Astrocyte (in vitro differentiated cells and primary cell): ENCODE data around the gene MPP7. TPM values are rescaled to one million over a fixed set of nuclear protein-coding genes. Genes with fewer than 3 reads are reported as not detected.
A peak's percentile ranks its signal among the peaks of the same experiment; 100 is the strongest.

ENCODE experiments used
- DNase-seq: peaks from one replicate; pipeline ENCODE4 v3.0.0-alpha.2; 2010; ENCODE audit warnings: low read depth
- FAIRE-seq: peaks from 2 replicates; lab custom pipeline; 2011; peaks lifted over from hg19 to GRCh38; lab: Jason Lieb, UNC
- H2AFZ ChIP-seq: 2 replicates; pipeline ENCODE4 v1.6.0; 2012; ENCODE audit warnings: low read depth, low read length, inconsistent platforms
- H3K27ac ChIP-seq: 2 replicates; pipeline ENCODE4 v1.5.1; 2011; ENCODE audit warnings: low read depth, low read length, inconsistent platforms
- H3K27me3 ChIP-seq: 2 replicates; pipeline ENCODE4 v1.6.0; 2011; ENCODE audit warnings: low read length, inconsistent platforms; ENCODE audit not compliant: insufficient read depth
- H3K36me3 ChIP-seq: 2 replicates; pipeline ENCODE4 v1.5.1; 2011; ENCODE audit warnings: low read length, inconsistent platforms; ENCODE audit not compliant: insufficient read depth
- H3K4me1 ChIP-seq: 2 replicates; pipeline ENCODE4 v1.5.1; 2011; ENCODE audit warnings: low read length, inconsistent platforms; ENCODE audit not compliant: insufficient read depth
- H3K4me2 ChIP-seq: 2 replicates; pipeline ENCODE4 v1.6.0; 2012; ENCODE audit warnings: low read length, inconsistent platforms
- H3K4me3 ChIP-seq: 2 replicates; pipeline ENCODE4 v1.5.1; 2011; ENCODE audit warnings: low read depth, mild to moderate bottlenecking, low read length, inconsistent platforms; ENCODE audit not compliant: insufficient read depth
- H3K79me2 ChIP-seq: 2 replicates; pipeline ENCODE4 v1.6.0; 2012; ENCODE audit warnings: mild to moderate bottlenecking, low read length, inconsistent platforms; ENCODE audit not compliant: insufficient read depth
- H3K9ac ChIP-seq: 2 replicates; pipeline ENCODE4 v1.6.0; 2012; ENCODE audit warnings: mild to moderate bottlenecking, low read length, inconsistent platforms
- H3K9me3 ChIP-seq: 2 replicates; pipeline ENCODE4 v1.5.1; 2012; ENCODE audit warnings: low read depth, mild to moderate bottlenecking, low read length, inconsistent platforms; ENCODE audit not compliant: insufficient read depth
- H4K20me1 ChIP-seq: 2 replicates; pipeline ENCODE4 v1.6.0; 2012; ENCODE audit warnings: low read length, inconsistent platforms; ENCODE audit not compliant: insufficient read depth
- H3K27ac Mint-ChIP-seq: one replicate; pipeline ENCODE4 v1.8.0; 2021; ENCODE audit warnings: mild to moderate bottlenecking, mixed read lengths; ENCODE audit not compliant: unreplicated experiment
- H3K27me3 Mint-ChIP-seq: one replicate; pipeline ENCODE4 v1.8.0; 2021; ENCODE audit warnings: low read depth, mixed read lengths; ENCODE audit not compliant: unreplicated experiment
- H3K36me3 Mint-ChIP-seq: one replicate; pipeline ENCODE4 v1.8.0; 2021; ENCODE audit warnings: low read depth, mixed read lengths; ENCODE audit not compliant: unreplicated experiment
- H3K4me1 Mint-ChIP-seq: one replicate; pipeline ENCODE4 v1.8.0; 2021; ENCODE audit warnings: low read depth, mixed read lengths; ENCODE audit not compliant: unreplicated experiment
- H3K4me3 Mint-ChIP-seq: one replicate; pipeline ENCODE4 v1.8.0; 2021; ENCODE audit warnings: mild to moderate bottlenecking, moderate library complexity, mixed read lengths; ENCODE audit not compliant: unreplicated experiment
- H3K9me3 Mint-ChIP-seq: one replicate; pipeline ENCODE4 v1.8.0; 2021; ENCODE audit warnings: mild to moderate bottlenecking, mixed read lengths; ENCODE audit not compliant: unreplicated experiment
- CTCF ChIP-seq: IDR thresholded peaks from 2 replicates; pipeline ENCODE4 v1.5.1; 2011; ENCODE audit warnings: low read depth, mild to moderate bottlenecking, inconsistent platforms, low read length, moderate library complexity; ENCODE audit not compliant: insufficient read depth
- EZH2 ChIP-seq: IDR thresholded peaks from 2 replicates; pipeline ENCODE4 v1.6.1; 2012; ENCODE audit warnings: mild to moderate bottlenecking, low read length, inconsistent platforms; ENCODE audit not compliant: insufficient read depth
- total RNA-seq: library from RNA; stranded (reverse); gene quantifications from 2 replicates; pipeline ENCODE4 v1.2.1, GENCODE V29; 2021

Gene MPP7
- total RNA-seq, 1 donor from 2014 or later, result 7.1 TPM

DNA sequence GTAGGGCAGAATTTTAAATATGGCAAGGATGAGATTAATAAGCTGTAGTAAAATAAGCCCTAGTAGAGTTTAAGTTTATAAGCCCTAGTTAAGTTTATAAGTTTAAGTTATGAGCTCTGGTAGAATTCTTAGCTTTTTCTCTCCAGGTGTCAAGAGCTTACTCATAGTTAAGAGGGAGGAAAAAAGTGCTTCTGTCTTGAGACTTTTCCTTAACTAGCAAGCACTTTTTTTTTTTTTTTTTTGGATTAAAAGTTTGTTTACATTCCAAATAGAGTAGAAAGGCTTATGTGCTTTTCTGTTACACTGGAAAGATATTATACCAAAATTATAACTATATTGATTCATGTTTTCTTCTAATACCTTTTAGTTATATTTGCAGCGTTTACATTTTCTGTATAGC lies 25.5 kb upstream of the MPP7 start:
- Mint-ChIP-seq H3K9me3 (no peaks in the 10 kb centered on the region), H3K27ac (peak overlapping the region; percentile 98), H3K4me3 (no peak overlapping the region), H3K36me3 (no peaks in the 10 kb centered on the region), H3K27me3 (no peaks in the 10 kb centered on the region), H3K4me1 (peaks cover 34% of the 10 kb centered on the region)
- peaks cover 30% of the 10 kb centered on the region for H3K4me1 ChIP-seq
- no peak overlapping the region for H3K4me3 ChIP-seq
- no peaks in the 10 kb centered on the region for H4K20me1 ChIP-seq
- H3K27me3 ChIP-seq, result no peaks in the 10 kb centered on the region
- no peaks in the 10 kb centered on the region for H3K9me3 ChIP-seq
- TF ChIP-seq EZH2 (no peak), CTCF (no peak)
- no peak overlapping the region for H3K9ac ChIP-seq
- peak overlapping the region; percentile 61 for H3K4me2 ChIP-seq
- no peaks in the 10 kb centered on the region for H3K79me2 ChIP-seq
- no peak for FAIRE-seq
- no peaks in the 10 kb centered on the region for H3K36me3 ChIP-seq
- H2AFZ ChIP-seq, result no peak overlapping the region
- H3K27ac ChIP-seq, result peak overlapping the region; percentile 63
- DNase-seq, result peak; percentile 61

GRCh38 chr10:28327491-28327880 lies 24.6 kb upstream of the MPP7 start:
- peak; percentile 73 for DNase-seq
- peak overlapping the region; percentile 61 for H3K4me2 ChIP-seq
- H3K4me3 ChIP-seq, result no peak overlapping the region
- H3K36me3 ChIP-seq, result no peaks in the 10 kb centered on the region
- Mint-ChIP-seq H3K4me3 (no peak overlapping the region), H3K9me3 (no peaks in the 10 kb centered on the region), H3K27me3 (no peaks in the 10 kb centered on the region), H3K36me3 (no peaks in the 10 kb centered on the region), H3K4me1 (peaks cover 33% of the 10 kb centered on the region), H3K27ac (peak overlapping the region; percentile 98)
- H4K20me1 ChIP-seq, result no peaks in the 10 kb centered on the region
- H2AFZ ChIP-seq, result peak overlapping the region; percentile 13
- no peaks in the 10 kb centered on the region for H3K27me3 ChIP-seq
- H3K9me3 ChIP-seq, result no peaks in the 10 kb centered on the region
- H3K79me2 ChIP-seq, result no peaks in the 10 kb centered on the region
- peak overlapping the region; percentile 63 for H3K27ac ChIP-seq
- H3K9ac ChIP-seq, result peak overlapping the region; percentile 42
- TF ChIP-seq EZH2, result no peak
- TF ChIP-seq CTCF, result no peak
- H3K4me1 ChIP-seq, result peaks cover 26% of the 10 kb centered on the region
- peak; percentile 50 for FAIRE-seq
